ENCODE results near the gene ZNF718.

GRCh38 chr4:125091-125771 is 930 bp downstream of the ZNF718 start:
- TF ChIP-seq POLR2A (IDR thresholded peaks at IDR 0.05; ENCODE audit: low read length) = no peak
- TF ChIP-seq MAFK (IDR thresholded peaks at IDR 0.05; ENCODE audit: partially characterized antibody) = no peak
- no peak for TF ChIP-seq CTCF (IDR thresholded peaks at IDR 0.05)
- no peak for TF ChIP-seq MAX (IDR thresholded peaks at IDR 0.05)
- TF ChIP-seq JUN (IDR thresholded peaks at IDR 0.05) = no peak

Measured in A549 (cell line).